ENCODE results near the gene JAZF1.

DNA sequence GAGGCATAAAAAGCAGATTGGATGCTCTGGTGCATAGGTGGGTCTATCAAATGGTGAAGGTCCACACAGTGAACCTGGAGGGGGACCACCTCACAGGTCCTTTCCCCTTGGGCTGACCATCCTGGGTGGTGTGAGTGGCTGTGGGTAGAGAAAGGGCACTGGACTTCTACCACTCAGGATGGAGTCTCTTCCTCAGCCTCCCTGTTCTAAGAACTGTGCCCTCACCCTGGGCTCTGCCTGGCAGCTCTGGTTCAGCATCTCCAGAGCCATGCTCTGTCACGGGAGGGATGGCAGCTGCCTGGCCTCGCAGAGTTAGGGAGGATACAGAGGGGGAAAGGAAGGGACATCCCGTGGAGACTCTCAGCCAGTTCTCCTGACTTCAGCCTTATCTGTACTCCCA lies 318.8 kb downstream of the JAZF1 start:
- TF ChIP-seq TBP (optimal IDR thresholded peaks at IDR 0.05; ENCODE audit: low read depth, low read length) (no peak), POLR2AphosphoS5 (IDR thresholded peaks at IDR 0.05; ENCODE audit: control insufficient read depth, insufficient read depth, low read depth, low read length) (no peak), ZNF23 (CRISPR knock-in tag; IDR thresholded peaks at IDR 0.05) (no peak), SMARCB1 (IDR thresholded peaks at IDR 0.05; ENCODE audit: insufficient read length, low read depth) (no peak)
- TF ChIP-seq, protein P1, sequence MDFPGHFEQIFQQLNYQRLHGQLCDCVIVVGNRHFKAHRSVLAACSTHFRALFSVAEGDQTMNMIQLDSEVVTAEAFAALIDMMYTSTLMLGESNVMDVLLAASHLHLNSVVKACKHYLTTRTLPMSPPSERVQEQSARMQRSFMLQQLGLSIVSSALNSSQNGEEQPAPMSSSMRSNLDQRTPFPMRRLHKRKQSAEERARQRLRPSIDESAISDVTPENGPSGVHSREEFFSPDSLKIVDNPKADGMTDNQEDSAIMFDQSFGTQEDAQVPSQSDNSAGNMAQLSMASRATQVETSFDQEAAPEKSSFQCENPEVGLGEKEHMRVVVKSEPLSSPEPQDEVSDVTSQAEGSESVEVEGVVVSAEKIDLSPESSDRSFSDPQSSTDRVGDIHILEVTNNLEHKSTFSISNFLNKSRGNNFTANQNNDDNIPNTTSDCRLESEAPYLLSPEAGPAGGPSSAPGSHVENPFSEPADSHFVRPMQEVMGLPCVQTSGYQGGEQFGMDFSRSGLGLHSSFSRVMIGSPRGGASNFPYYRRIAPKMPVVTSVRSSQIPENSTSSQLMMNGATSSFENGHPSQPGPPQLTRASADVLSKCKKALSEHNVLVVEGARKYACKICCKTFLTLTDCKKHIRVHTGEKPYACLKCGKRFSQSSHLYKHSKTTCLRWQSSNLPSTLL (IDR thresholded peaks at IDR 0.05): no peak
- TF ChIP-seq, protein P2, sequence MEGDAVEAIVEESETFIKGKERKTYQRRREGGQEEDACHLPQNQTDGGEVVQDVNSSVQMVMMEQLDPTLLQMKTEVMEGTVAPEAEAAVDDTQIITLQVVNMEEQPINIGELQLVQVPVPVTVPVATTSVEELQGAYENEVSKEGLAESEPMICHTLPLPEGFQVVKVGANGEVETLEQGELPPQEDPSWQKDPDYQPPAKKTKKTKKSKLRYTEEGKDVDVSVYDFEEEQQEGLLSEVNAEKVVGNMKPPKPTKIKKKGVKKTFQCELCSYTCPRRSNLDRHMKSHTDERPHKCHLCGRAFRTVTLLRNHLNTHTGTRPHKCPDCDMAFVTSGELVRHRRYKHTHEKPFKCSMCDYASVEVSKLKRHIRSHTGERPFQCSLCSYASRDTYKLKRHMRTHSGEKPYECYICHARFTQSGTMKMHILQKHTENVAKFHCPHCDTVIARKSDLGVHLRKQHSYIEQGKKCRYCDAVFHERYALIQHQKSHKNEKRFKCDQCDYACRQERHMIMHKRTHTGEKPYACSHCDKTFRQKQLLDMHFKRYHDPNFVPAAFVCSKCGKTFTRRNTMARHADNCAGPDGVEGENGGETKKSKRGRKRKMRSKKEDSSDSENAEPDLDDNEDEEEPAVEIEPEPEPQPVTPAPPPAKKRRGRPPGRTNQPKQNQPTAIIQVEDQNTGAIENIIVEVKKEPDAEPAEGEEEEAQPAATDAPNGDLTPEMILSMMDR (IDR thresholded peaks at IDR 0.05 in 2 of 3, conservative IDR thresholded peaks at IDR 0.05 in 1 of 3; ENCODE audit: insufficient read depth in 2 of 3, low read depth in 1 of 3, low read length in 3 of 3): no peak

All from K562 (cell line).